Endothelial cell of umbilical vein (primary cell): ENCODE measurements around the gene PARD3B. TPM values are rescaled to one million over a fixed set of nuclear protein-coding genes. Genes with fewer than 3 reads are reported as not detected.

Experiments
- BruUV-seq: library from RNA; stranded (reverse); fragments of 400-500 nt; replicated peaks from 2 replicates; lab custom pipeline; 2021; lab: Mats Ljungman, UMichigan
- CTCF ChIA-PET: fragments of 300-600, 350-600 bp; sonication (Branson Sonifier 250); formaldehyde crosslinking; loops from one replicate; lab custom pipeline; 2021; ENCODE audit warnings: antibody characterized with exemption, inconsistent platforms; lab: Charles Lee
- POLR2A ChIA-PET: fragments of 300-600, 350-600 bp; sonication (Branson Sonifier 250); formaldehyde crosslinking; loops from one replicate; lab custom pipeline; 2021; ENCODE audit warnings: antibody characterized with exemption, inconsistent platforms; lab: Charles Lee
- DNase-seq: peaks from one replicate; pipeline ENCODE4 v3.0.0-alpha.2; 2011; ENCODE audit warnings: low read depth, low spot score
- FAIRE-seq: peaks from 2 replicates; lab custom pipeline; 2011; peaks lifted over from hg19 to GRCh38; lab: Jason Lieb, UNC
- H2AFZ ChIP-seq: 2 replicates; pipeline ENCODE4 v1.6.0; 2012; ENCODE audit warnings: low read depth, low read length, control low read depth, inconsistent platforms
- H3K27ac ChIP-seq: 2 replicates; pipeline ENCODE4 v1.5.1; 2011; ENCODE audit warnings: low read depth, mild to moderate bottlenecking, control low read depth, low read length, moderate library complexity; ENCODE audit not compliant: insufficient read depth
- H3K27me3 ChIP-seq, 2 experiments: 2 replicates each; pipeline versions ENCODE4 v1.6.0 to v1.6.1; 2011; ENCODE audit warnings: low read length in 2 of 2, mixed read lengths in 1 of 2; ENCODE audit not compliant: control insufficient read depth in 2 of 2, insufficient read depth in 2 of 2
- H3K36me3 ChIP-seq, 2 experiments: 2 replicates in 1 of 2; 3 replicates in 1 of 2; pipeline ENCODE4 v1.5.1; 2011; ENCODE audit warnings: low read length in 2 of 2, mild to moderate bottlenecking in 1 of 2, moderate library complexity in 1 of 2; ENCODE audit not compliant: control insufficient read depth in 2 of 2, insufficient read depth in 2 of 2; ENCODE audit errors: extremely low read depth in 1 of 2
- H3K4me1 ChIP-seq: 3 replicates; pipeline ENCODE4 v1.5.1; 2011; ENCODE audit warnings: mild to moderate bottlenecking, low read length; ENCODE audit not compliant: control insufficient read depth, insufficient read depth; ENCODE audit errors: extremely low read depth
- H3K4me2 ChIP-seq: 2 replicates; pipeline ENCODE4 v1.6.1; 2011; ENCODE audit warnings: low read length, control low read depth, mixed read lengths; ENCODE audit not compliant: insufficient read depth
- H3K4me3 ChIP-seq, 3 experiments: fragments of 200-600 bp in 1 of 3; sonication (generic), shearing (Covaris generic) in 1 of 3; replicated peaks in 1 of 3; 2 replicates each; pipeline ENCODE4 v1.5.1; 2011 to 2016; ENCODE audit warnings: control low read depth in 3 of 3, low read length in 3 of 3, mild to moderate bottlenecking in 2 of 3, inconsistent platforms in 1 of 3, low read depth in 1 of 3, moderate library complexity in 1 of 3; ENCODE audit not compliant: insufficient read depth in 1 of 3
- H3K79me2 ChIP-seq: 2 replicates; pipeline ENCODE4 v1.6.0; 2012; ENCODE audit warnings: low read length, inconsistent platforms; ENCODE audit not compliant: control insufficient read depth, insufficient read depth
- H3K9ac ChIP-seq: replicated peaks from 2 replicates; pipeline ENCODE3; 2011; ENCODE audit warnings: low read length, control low read depth; ENCODE audit not compliant: insufficient read depth; ENCODE audit errors: extremely low read depth
- H3K9me1 ChIP-seq: replicated peaks from 3 replicates; pipeline ENCODE4 v1.6.0; 2011; ENCODE audit warnings: mild to moderate bottlenecking, low read length; ENCODE audit not compliant: control insufficient read depth, insufficient read depth; ENCODE audit errors: extremely low read depth
- H3K9me3 ChIP-seq: replicated peaks from 2 replicates; pipeline ENCODE4 v1.5.1; 2012; ENCODE audit warnings: low read length, inconsistent platforms; ENCODE audit not compliant: control insufficient read depth, insufficient read depth
- H4K20me1 ChIP-seq: replicated peaks from 2 replicates; pipeline ENCODE3; 2011; ENCODE audit warnings: mild to moderate bottlenecking, low read length; ENCODE audit not compliant: control insufficient read depth, insufficient read depth; ENCODE audit errors: extremely low read depth
- CTCF ChIP-seq, 2 donors: IDR thresholded peaks; 1 replicate in 1 of 2; 2 replicates in 1 of 2; pipeline ENCODE4 v1.5.1; 2011; ENCODE audit warnings: low read length in 2 of 2, mild to moderate bottlenecking in 2 of 2, moderate library complexity in 2 of 2, control low read depth in 1 of 2, inconsistent platforms in 1 of 2, low read depth in 1 of 2; ENCODE audit not compliant: insufficient read depth in 1 of 2; ENCODE audit errors: extremely low read depth in 1 of 2
- EZH2 ChIP-seq: IDR thresholded peaks from 2 replicates; pipeline ENCODE4 v1.6.1; 2012; ENCODE audit warnings: borderline replicate concordance, low read depth, mild to moderate bottlenecking, moderate library complexity, low read length, inconsistent platforms; ENCODE audit not compliant: severe bottlenecking
- FOS ChIP-seq: IDR thresholded peaks from 2 replicates; pipeline ENCODE4 v1.6.1; 2011; ENCODE audit warnings: mild to moderate bottlenecking, low read length, moderate library complexity, borderline replicate concordance; ENCODE audit not compliant: insufficient read depth
- GATA2 ChIP-seq: IDR thresholded peaks from 2 replicates; pipeline ENCODE4 v1.7.0; 2011; ENCODE audit warnings: low read depth, mild to moderate bottlenecking, moderate library complexity, mixed read lengths, low read length; ENCODE audit not compliant: insufficient read length, insufficient read depth
- JUN ChIP-seq: IDR thresholded peaks from 2 replicates; pipeline ENCODE4 v1.6.1; 2011; ENCODE audit warnings: borderline replicate concordance, low read depth; ENCODE audit not compliant: insufficient read length, insufficient read depth
- MAX ChIP-seq: IDR thresholded peaks from 2 replicates; pipeline ENCODE4 v1.6.1; 2011; ENCODE audit not compliant: insufficient read depth, insufficient read length
- MYC ChIP-seq: IDR thresholded peaks from one replicate; pipeline ENCODE4 v1.6.1; 2011; ENCODE audit warnings: mild to moderate bottlenecking, low read depth, low read length
- POLR2A ChIP-seq: IDR thresholded peaks from 2 replicates; pipeline ENCODE4 v1.6.1; 2012; ENCODE audit warnings: low read depth, mild to moderate bottlenecking, control low read depth, low read length
- POLR2AphosphoS5 ChIP-seq: IDR thresholded peaks from 2 replicates; pipeline ENCODE4 v1.6.1; 2012; ENCODE audit warnings: low read depth, mild to moderate bottlenecking, control low read depth, low read length, moderate library complexity; ENCODE audit not compliant: insufficient read depth
- dilution Hi-C: fragments of 300-500 bp; cut with MboI; formaldehyde crosslinking; loops from one replicate; pipeline ENCODE4 v1.15.0; 2019; ENCODE audit warnings: low sequenced_read_pairs; ENCODE audit not compliant: extremely low pct_ligation_motif_present
- intact Hi-C: fragments of 100-400 bp; cut with micrococcal nuclease; formaldehyde crosslinking; loops from one replicate; pipeline ENCODE4 v1.10.0; 2022
- polyA plus RNA-seq, 4 experiments: library from polyadenylated mRNA; depleted of rRNA in 3 of 4; stranded (reverse) in 3 of 4; unstranded in 1 of 4; fragments of >200 nt; gene quantifications; 2 replicates each; pipeline versions ENCODE4 v1.2.1 to v1.2.3, GENCODE V29; 2011 to 2012; ENCODE audit warnings: missing spikeins in 1 of 4
- total RNA-seq: library from RNA; stranded (reverse); gene quantifications from 2 replicates; pipeline ENCODE4 v1.2.3, GENCODE V29; 2021

Gene PARD3B
- total and polyA plus RNA-seq, 2 donors (not counting 3 experiments of a cell fraction or from before 2014, with no cell fraction given), result 2.2 to 30.9 TPM

- Histone ChIP-seq H4K20me1 (no peaks in the 10 kb centered on the region), H3K4me3 (no peak overlapping the region), H3K79me2 (no peaks in the 10 kb centered on the region), H3K4me1 (no peaks in the 10 kb centered on the region), H3K36me3 (no peaks in the 10 kb centered on the region), H3K4me2 (no peak overlapping the region), H3K27me3 (no peaks in the 10 kb centered on the region), H3K9ac (no peak overlapping the region), H3K9me1 (no peaks in the 10 kb centered on the region), H2AFZ (no peak overlapping the region), H3K27ac (no peak overlapping the region), H3K9me3 (no peaks in the 10 kb centered on the region)
- no peak for FAIRE-seq
- TF ChIP-seq MAX (no peak), GATA2 (no peak), JUN (no peak), FOS (no peak), EZH2 (no peak), MYC (no peak), POLR2AphosphoS5 (no peak), CTCF (IDR thresholded peaks at IDR 0.05; ENCODE audit: extremely low read depth in 1 of 2, insufficient read depth in 1 of 2, low read depth in 1 of 2, low read length in 2 of 2) (no peak), POLR2A (no peak)
- CTCF ChIA-PET, result no interaction called here
- intact Hi-C loops, result no loop called here
- DNase-seq, result no peak
- BruUV-seq, result no TSS peak
- dilution Hi-C loops, result no loop called here
- POLR2A ChIA-PET, result no interaction called here
Observed at GRCh38 chr2:205539603-205540002, 994.3 kb downstream of the PARD3B start.
